Activated T-cell treated with anti-CD3 and anti-CD28 coated beads, Interleukin-2, amount 50 U/mL, for 4 hours (primary cell): Measurements from ENCODE around the gene WFS1. TPM values are rescaled to one million over a fixed set of nuclear protein-coding genes. Genes with fewer than 3 reads are reported as not detected.

Source experiments
- ATAC-seq, 2 donors: fragments of 200-7000 bp; cut with Tn5 transposase; one replicate each; pipeline ENCODE4 v1.10.0; 2021
- DNase-seq: peaks from one replicate; pipeline ENCODE4 v3.0.0-alpha.2; 2020
- H3K27me3 Mint-ChIP-seq: one replicate; pipeline ENCODE4 v1.8.0; 2021; ENCODE audit warnings: low read depth, mixed read lengths
- H3K36me3 Mint-ChIP-seq: one replicate; pipeline ENCODE4 v1.8.0; 2022; ENCODE audit warnings: mixed read lengths; ENCODE audit not compliant: insufficient read depth
- H3K4me1 Mint-ChIP-seq: one replicate; pipeline ENCODE4 v1.8.0; 2021; ENCODE audit warnings: low read depth, mixed read lengths
- H3K4me3 Mint-ChIP-seq: one replicate; pipeline ENCODE4 v1.8.0; 2021; ENCODE audit warnings: mild to moderate bottlenecking, moderate library complexity, mixed read lengths
- H3K9me3 Mint-ChIP-seq: one replicate; pipeline ENCODE4 v1.8.0; 2021; ENCODE audit warnings: mixed read lengths
- total RNA-seq, 3 donors: library from RNA; stranded (reverse); gene quantifications; one replicate each; pipeline ENCODE4 v1.2.1, GENCODE V29; 2021

Gene WFS1
- total RNA-seq, 3 donors from 2014 or later = 7.0 to 7.7 (median 7.3) TPM

DNA sequence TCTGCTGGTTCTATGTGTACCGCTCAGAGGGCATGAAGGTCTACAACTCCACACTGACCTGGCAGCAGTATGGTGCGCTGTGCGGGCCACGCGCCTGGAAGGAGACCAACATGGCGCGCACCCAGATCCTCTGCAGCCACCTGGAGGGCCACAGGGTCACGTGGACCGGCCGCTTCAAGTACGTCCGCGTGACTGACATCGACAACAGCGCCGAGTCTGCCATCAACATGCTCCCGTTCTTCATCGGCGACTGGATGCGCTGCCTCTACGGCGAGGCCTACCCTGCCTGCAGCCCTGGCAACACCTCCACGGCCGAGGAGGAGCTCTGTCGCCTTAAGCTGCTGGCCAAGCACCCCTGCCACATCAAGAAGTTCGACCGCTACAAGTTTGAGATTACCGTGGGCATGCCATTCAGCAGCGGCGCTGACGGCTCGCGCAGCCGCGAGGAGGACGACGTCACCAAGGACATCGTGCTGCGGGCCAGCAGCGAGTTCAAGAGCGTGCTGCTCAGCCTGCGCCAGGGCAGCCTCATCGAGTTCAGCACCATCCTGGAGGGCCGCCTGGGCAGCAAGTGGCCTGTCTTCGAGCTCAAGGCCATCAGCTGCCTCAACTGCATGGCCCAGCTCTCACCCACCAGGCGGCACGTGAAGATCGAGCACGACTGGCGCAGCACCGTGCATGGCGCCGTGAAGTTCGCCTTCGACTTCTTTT is 32.2 kb downstream of the WFS1 start:
- Mint-ChIP-seq H3K36me3 (peaks cover 21% of the 10 kb centered on the region), H3K9me3 (no peaks in the 10 kb centered on the region), H3K4me1 (no peaks in the 10 kb centered on the region), H3K4me3 (no peak overlapping the region), H3K27me3 (peaks cover 5% of the 10 kb centered on the region)
- ATAC-seq (no peak), DNase-seq (no peak)

DNA sequence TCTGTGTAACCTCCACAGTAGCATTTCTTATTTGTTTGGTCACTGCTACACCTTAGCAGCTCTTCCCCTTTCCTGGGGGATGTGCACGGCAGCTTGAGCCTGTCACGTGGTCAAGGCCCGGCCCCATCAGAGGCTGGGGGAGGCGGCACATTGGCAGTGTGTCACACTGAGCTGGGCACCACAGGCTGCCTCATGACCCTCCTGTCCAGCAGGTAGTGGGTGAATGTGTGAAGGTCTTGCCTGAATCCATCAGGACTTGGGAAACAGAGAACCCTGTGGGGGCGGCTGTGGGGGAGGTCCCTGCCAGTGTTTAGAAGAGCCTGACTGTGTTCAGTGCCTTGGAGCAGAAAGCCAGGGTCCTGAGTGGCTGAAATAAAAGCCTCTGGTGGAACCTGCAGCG is 33.2 kb downstream of the WFS1 start:
- H3K27me3 Mint-ChIP-seq = peaks cover 9% of the 10 kb centered on the region
- H3K36me3 Mint-ChIP-seq = peaks cover 21% of the 10 kb centered on the region
- ATAC-seq (no peak), DNase-seq (no peak)
- H3K9me3 Mint-ChIP-seq = no peaks in the 10 kb centered on the region
- H3K4me3 Mint-ChIP-seq = no peak overlapping the region
- no peaks in the 10 kb centered on the region for H3K4me1 Mint-ChIP-seq

DNA sequence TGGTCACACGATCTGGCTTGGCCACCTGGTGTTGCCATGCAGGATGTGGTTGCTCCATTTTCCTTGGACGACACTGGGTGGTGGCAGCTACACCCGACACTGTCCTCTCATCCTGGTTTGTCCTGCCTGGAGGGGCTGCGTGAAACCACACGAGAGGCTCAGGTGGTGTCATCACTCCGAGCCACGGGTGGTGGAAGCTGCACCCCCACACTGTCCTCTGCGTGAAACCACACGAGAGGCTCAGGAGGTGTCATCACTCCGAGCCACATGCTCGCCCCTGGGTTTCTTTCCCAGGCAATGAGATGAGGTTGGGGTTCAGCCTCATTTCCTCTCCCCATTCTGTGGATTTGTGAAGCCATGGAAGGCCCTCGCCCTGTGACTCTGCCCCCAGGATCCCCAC is 34.3 kb downstream of the WFS1 start:
- Mint-ChIP-seq H3K4me3 (no peak overlapping the region), H3K36me3 (peaks cover 21% of the 10 kb centered on the region), H3K9me3 (no peaks in the 10 kb centered on the region), H3K4me1 (peaks cover 4% of the 10 kb centered on the region), H3K27me3 (peaks cover 18% of the 10 kb centered on the region)
- ATAC-seq (no peak), DNase-seq (no peak)

DNA sequence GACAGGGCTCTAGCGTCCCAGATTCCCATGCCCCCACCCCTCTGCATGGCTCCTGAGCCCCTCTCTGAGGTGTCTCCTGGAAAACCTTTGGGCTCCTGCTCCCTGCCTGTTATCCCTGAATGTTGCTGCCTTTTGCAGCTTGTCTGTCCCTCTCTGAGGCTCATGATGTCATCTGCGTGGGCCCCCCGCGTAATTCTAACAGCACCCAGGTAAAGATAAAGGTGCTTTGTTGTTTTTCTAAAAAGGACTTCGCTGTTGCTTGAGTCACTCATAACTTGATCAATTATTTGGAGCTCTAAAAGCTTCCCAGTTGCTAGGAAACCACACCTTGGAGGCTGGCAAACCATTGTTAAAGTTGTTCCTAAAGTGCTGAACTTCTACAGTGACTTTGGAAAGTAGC is 36.6 kb downstream of the WFS1 start:
- DNase-seq (no peak), ATAC-seq (no peak)
- Mint-ChIP-seq H3K4me1 (peaks cover 10% of the 10 kb centered on the region), H3K27me3 (peaks cover 36% of the 10 kb centered on the region), H3K9me3 (no peaks in the 10 kb centered on the region), H3K4me3 (no peak overlapping the region), H3K36me3 (peaks cover 13% of the 10 kb centered on the region)

DNA sequence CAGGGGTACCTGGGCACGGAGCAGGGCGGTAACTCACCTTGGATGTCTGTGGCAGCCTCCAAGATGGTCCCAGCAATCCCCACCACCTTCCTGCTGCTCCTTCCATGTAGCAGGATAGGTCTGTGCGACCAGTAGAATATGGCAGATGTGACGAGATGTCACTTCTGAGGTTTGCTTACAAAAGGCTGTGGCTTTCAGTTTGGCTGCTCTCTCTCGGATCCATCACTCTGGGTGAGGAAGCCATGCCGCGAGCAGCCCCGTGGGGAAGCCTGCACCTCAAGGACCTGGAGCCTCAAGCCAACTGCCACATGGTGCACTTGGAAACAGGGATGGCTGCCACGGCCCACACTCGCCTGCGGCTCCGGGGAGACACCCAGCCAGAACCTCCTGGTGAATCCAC is 37.6 kb downstream of the WFS1 start:
- H3K4me3 Mint-ChIP-seq = no peak overlapping the region
- H3K27me3 Mint-ChIP-seq = peaks cover 42% of the 10 kb centered on the region
- H3K36me3 Mint-ChIP-seq = peaks cover 6% of the 10 kb centered on the region
- ATAC-seq (no peak), DNase-seq (no peak)
- no peaks in the 10 kb centered on the region for H3K9me3 Mint-ChIP-seq
- peaks cover 10% of the 10 kb centered on the region for H3K4me1 Mint-ChIP-seq

DNA sequence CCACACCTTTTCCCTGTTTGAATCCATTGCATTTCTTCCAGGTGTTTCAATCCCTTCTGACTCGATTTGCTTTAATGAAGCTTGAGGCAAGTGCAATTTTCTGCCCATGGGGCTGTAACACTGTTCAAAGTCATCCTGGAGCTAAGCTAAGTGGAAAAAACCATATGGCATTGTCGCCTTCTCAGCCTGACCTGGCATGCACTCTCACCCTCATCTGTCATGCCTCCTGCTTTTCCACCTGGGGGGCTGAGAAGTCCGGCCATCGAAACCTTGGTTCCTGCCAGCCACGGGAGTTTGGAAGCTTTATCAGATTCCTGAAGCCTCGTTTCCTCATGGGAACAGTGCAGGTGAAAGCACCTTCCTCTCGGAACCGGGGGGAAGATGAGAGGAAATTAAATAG is 38.2 kb downstream of the WFS1 start:
- DNase-seq (no peak), ATAC-seq (no peak)
- Mint-ChIP-seq H3K9me3 (no peaks in the 10 kb centered on the region), H3K36me3 (no peaks in the 10 kb centered on the region), H3K4me3 (no peak overlapping the region), H3K4me1 (peaks cover 10% of the 10 kb centered on the region), H3K27me3 (peaks cover 48% of the 10 kb centered on the region)

DNA sequence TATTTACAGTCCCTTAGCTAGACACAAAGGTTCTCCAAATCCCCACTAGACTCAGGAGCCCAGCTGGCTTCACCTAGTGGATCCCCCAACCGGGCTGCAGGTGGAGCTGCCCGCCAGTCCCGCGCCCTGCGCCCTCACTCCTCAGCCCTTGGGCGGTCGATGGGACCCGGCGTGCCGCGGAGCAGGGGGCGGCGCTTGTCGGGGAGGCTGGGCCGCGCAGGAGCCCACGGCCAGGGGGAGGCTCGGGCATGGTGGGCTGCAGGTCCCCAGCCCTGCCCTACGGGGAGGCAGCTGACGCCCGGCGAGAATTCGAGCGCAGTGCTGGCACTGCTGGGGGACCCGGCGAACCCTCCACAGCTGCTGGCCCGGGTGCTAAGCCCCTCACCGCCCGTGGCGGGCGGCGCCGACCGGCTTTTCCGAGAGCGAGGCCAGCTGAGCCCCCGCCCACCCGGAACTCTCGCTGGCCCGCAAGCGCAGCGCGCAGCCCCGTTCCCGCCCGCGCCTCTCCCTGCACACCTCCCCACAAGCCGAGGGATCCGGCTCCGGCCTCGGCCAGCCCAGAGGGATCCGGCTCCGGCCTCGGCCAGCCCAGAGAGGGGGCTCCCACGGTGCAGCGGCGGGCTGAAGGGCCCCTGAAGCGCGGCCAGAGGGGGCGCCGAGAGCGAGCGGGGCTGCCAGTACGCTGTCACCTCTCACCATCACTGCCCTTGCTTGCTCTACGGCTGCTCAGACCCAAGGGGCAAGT is 39.4 kb downstream of the WFS1 start:
- ATAC-seq (peak; percentile 77 to 78), DNase-seq (peak; percentile 14)
- H3K9me3 Mint-ChIP-seq = no peaks in the 10 kb centered on the region
- H3K36me3 Mint-ChIP-seq = no peaks in the 10 kb centered on the region
- H3K27me3 Mint-ChIP-seq = peaks cover 56% of the 10 kb centered on the region
- H3K4me3 Mint-ChIP-seq = peak overlapping the region; percentile 47
- peaks cover 10% of the 10 kb centered on the region for H3K4me1 Mint-ChIP-seq

DNA sequence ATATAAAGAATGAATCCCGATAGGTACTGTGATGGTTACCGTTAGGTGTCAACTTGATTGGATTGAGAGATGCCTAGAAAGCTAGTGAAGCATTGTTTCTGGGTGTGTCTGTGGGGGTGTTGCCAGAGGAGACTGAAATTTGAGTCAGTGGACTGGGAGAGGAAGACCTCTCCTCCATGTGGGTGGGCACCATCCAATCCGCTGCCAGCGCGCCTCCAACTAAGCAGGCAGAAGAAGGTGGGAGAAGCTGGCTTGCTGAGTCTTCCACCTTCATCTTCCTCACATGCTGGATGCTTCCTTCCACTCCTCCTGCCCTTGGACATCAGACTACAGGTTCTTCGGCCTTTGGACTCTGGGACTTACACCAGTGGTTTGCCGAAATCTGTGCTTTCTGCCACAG is 40.1 kb downstream of the WFS1 start:
- no peaks in the 10 kb centered on the region for H3K36me3 Mint-ChIP-seq
- DNase-seq = no peak
- no peak for ATAC-seq
- H3K4me3 Mint-ChIP-seq = peak overlapping the region; percentile 47
- peaks cover 10% of the 10 kb centered on the region for H3K4me1 Mint-ChIP-seq
- no peaks in the 10 kb centered on the region for H3K9me3 Mint-ChIP-seq
- peaks cover 58% of the 10 kb centered on the region for H3K27me3 Mint-ChIP-seq

DNA sequence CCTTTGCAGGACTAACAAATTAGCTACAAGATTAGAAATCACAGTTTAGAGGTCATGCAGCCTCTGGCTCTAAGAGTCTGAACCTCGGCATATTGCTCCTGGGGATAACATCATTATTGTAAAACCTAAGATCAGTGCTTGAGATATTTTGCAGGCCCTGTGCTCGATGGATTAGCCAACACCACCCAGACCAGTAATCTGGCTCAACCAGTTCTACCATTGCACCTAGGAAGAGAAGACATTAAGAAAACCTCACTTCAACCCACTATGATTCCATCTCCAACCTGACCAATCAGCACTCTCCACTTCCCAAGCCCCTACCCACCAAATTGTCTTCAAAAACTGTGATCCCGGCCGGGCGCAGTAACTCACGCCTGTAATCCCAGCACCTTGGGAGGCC is 43.6 kb downstream of the WFS1 start:
- no peaks in the 10 kb centered on the region for H3K9me3 Mint-ChIP-seq
- peaks cover 60% of the 10 kb centered on the region for H3K27me3 Mint-ChIP-seq
- ATAC-seq (no peak), DNase-seq (no peak)
- H3K36me3 Mint-ChIP-seq = no peaks in the 10 kb centered on the region
- no peak overlapping the region for H3K4me3 Mint-ChIP-seq
- H3K4me1 Mint-ChIP-seq = peaks cover 10% of the 10 kb centered on the region

DNA sequence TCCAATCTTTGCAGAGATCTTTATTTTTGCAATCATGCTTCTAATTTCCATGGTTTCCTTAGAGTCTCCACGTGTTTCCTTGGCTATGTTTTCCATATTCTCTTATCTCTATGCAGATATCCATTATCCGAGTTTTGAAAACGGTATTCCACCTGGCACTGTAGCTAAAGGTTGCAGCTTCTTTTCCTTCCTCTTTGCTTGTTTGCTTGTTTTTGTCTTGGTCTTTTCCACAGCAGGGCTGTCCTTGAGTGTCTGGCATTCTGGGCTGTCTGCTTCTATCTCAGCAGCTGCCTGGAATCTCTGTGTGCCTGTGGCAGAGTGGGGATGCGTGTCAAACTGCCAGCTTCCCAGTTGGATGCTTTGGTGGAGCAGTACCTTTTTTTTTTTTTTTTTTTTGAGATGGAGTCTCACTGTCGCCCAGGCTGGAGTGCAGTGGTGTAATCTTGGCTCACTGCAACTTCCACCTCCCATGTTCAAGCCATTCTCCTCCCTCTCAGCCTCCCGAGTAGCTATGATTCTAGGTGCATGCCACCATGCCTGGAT is 46.9 kb downstream of the WFS1 start:
- no peak for ATAC-seq
- peaks cover 45% of the 10 kb centered on the region for H3K27me3 Mint-ChIP-seq

DNA sequence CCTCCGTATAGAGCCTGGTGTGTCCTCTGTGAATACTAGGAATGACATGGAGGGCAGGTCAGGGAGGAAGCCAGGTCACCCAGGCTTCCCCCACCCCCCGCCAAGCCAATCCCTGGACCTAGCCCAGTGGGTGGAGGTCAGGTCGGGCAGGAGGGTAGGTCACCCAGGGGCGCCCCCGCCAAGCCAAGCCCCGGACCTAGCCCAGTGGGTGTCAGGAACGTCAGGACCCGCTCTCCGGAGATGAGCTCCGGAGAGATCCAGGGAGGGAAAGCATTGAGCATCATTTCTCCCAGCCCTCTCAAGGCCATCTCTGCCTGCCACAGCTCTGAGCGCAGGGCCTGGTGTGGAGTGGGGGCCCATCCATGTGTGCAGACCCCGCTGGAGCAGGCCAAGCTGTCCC is 48.6 kb downstream of the WFS1 start:
- DNase-seq (no peak), ATAC-seq (no peak)
- Mint-ChIP-seq H3K4me1 (no peaks in the 10 kb centered on the region), H3K4me3 (no peak overlapping the region), H3K36me3 (no peaks in the 10 kb centered on the region), H3K9me3 (no peaks in the 10 kb centered on the region), H3K27me3 (peaks cover 41% of the 10 kb centered on the region)

More for the DNA sequence above, 46.9 kb downstream of the WFS1 start:
- Mint-ChIP-seq H3K4me3 (no peak overlapping the region), H3K4me1 (no peaks in the 10 kb centered on the region), H3K9me3 (no peaks in the 10 kb centered on the region), H3K36me3 (no peaks in the 10 kb centered on the region)
- no peak for DNase-seq

DNA sequence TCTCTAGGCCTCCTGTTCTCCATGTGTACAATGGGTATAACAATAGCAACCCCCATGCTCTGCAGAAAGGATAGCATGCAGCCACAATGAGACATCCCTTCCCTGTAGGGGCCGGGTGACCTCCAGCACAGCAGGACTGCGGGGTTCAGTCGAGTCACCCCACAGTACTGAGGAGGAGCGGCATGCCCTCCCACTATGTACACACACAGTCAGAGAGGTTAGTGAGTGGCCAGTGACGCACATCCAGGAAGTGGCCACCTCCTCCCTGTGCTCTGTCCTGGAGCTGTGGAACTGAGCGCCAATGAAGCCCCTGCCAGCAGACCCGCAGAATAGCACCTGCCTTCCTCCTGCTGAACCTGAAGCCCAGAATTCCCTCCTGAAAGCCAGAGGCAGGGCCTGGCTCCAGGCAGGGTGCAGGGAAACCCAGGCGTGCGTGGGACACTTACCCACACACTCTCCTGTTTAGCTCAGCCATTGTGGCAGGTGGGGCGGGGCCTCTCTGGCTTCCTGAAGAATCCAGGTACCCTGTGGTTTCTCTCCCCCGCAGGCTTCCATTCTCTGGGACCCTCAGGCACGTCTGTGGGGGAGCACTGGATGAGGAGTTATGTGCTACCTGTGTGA is 50.0 kb downstream of the WFS1 start:
- DNase-seq (no peak), ATAC-seq (no peak)
- H3K27me3 Mint-ChIP-seq = peaks cover 38% of the 10 kb centered on the region
- H3K36me3 Mint-ChIP-seq = no peaks in the 10 kb centered on the region
- no peak overlapping the region for H3K4me3 Mint-ChIP-seq
- H3K4me1 Mint-ChIP-seq = no peaks in the 10 kb centered on the region
- no peaks in the 10 kb centered on the region for H3K9me3 Mint-ChIP-seq

DNA sequence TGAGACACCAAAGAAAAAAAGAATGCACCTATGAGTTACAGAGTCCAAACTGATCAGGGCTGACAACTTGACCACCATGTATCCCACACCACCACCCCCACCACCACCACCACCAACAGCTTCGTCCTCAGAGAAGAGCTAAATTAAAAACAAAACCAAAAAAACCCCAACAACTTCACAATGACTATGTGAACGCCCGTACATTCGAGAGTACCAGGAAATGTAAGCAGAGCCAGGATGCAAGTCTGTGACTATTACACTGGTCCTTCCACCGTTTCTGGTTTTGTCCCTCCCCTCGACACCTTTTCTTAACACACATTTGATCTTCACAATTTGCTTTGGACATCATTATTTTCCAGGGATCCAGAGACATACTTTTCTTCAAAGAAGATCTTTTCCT is 51.0 kb downstream of the WFS1 start:
- no peaks in the 10 kb centered on the region for H3K9me3 Mint-ChIP-seq
- DNase-seq = no peak
- H3K27me3 Mint-ChIP-seq = peaks cover 39% of the 10 kb centered on the region

DNA sequence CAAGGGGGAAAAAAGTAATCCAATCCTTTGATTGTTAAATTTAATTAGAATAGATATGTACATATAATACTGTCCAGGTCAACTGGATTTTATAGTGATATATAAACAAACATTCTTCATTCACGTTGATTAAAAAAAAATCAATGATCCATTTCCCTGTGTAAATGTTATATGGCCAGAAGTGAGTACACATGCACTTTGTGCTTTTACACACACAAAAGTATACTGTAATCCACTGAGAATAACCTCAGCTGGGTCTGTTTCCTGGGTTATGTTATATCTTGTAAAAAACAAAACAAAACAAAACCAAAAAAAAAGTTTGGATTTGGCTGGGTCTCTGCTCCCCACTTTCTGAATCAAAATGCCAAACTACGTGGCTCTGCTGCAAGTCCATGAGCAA is 51.7 kb downstream of the WFS1 start:
- H3K27me3 Mint-ChIP-seq = peaks cover 43% of the 10 kb centered on the region
- H3K4me1 Mint-ChIP-seq = no peaks in the 10 kb centered on the region
- no peak overlapping the region for H3K4me3 Mint-ChIP-seq
- ATAC-seq (no peak), DNase-seq (no peak)
- H3K36me3 Mint-ChIP-seq = no peaks in the 10 kb centered on the region
- no peaks in the 10 kb centered on the region for H3K9me3 Mint-ChIP-seq

More for the DNA sequence above, 51.0 kb downstream of the WFS1 start:
- H3K4me3 Mint-ChIP-seq = no peak overlapping the region
- H3K36me3 Mint-ChIP-seq = no peaks in the 10 kb centered on the region
- no peaks in the 10 kb centered on the region for H3K4me1 Mint-ChIP-seq
- ATAC-seq = no peak
